PC-9 (cell line): ENCODE data around the gene MIOS.

Source experiments
- EZH2 ChIP-seq: fragments of 200-600 bp; sonication (generic); IDR thresholded peaks from 2 replicates; pipeline ENCODE4 v1.8.0; 2017; ENCODE audit warnings: antibody characterized with exemption, low read depth
- TF ChIP-seq, protein P1 (sequence below): fragments of 200-600 bp; sonication (generic); conservative IDR thresholded peaks from 2 replicates; pipeline ENCODE4 v1.6.1; 2017; ENCODE audit warnings: mixed run types, antibody characterized with exemption, mild to moderate bottlenecking, moderate library complexity

DNA sequence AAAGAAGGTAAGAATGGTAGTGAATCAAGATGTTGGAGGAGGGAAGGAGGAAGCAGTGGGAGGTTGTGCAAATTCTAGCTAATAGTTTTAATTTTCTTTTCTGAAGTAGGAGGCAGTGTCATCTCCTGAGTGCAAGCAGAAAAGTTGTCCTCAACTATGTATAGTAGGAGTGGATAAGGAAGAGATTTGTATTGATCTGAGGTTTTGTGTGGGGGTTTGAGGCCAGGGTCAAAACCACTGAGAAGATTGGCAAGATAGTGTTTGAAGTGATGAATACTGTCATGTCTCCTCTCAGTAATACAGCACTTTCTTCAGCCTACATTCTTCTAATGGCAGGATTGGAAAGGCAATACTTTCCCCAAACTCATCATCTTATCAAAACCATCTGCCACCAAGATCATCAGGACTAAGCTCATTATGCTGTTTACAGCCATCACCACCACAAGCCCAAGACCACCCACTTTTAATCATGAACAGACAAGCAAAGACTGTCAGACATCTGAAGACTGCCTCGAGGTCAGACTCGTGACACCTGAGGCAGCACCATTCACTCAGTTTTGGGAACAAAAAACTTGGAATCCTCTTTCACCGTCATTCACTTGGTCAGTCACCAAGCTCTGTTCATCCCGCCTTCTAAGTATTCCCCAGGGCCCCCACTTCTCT, 1.5 kb upstream of the MIOS start:
- TF ChIP-seq, protein P1, sequence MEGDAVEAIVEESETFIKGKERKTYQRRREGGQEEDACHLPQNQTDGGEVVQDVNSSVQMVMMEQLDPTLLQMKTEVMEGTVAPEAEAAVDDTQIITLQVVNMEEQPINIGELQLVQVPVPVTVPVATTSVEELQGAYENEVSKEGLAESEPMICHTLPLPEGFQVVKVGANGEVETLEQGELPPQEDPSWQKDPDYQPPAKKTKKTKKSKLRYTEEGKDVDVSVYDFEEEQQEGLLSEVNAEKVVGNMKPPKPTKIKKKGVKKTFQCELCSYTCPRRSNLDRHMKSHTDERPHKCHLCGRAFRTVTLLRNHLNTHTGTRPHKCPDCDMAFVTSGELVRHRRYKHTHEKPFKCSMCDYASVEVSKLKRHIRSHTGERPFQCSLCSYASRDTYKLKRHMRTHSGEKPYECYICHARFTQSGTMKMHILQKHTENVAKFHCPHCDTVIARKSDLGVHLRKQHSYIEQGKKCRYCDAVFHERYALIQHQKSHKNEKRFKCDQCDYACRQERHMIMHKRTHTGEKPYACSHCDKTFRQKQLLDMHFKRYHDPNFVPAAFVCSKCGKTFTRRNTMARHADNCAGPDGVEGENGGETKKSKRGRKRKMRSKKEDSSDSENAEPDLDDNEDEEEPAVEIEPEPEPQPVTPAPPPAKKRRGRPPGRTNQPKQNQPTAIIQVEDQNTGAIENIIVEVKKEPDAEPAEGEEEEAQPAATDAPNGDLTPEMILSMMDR: no peak
- no peak for TF ChIP-seq EZH2
